Measurements from ENCODE around the gene DHH. TPM values are rescaled to one million over a fixed set of nuclear protein-coding genes. Genes with fewer than 3 reads are reported as not detected.
A peak's percentile ranks its signal among the peaks of the same experiment; 100 is the strongest.

Gene DHH
- total RNA-seq, 1 experiment from 2014 or later, result 0.06 TPM

DNA sequence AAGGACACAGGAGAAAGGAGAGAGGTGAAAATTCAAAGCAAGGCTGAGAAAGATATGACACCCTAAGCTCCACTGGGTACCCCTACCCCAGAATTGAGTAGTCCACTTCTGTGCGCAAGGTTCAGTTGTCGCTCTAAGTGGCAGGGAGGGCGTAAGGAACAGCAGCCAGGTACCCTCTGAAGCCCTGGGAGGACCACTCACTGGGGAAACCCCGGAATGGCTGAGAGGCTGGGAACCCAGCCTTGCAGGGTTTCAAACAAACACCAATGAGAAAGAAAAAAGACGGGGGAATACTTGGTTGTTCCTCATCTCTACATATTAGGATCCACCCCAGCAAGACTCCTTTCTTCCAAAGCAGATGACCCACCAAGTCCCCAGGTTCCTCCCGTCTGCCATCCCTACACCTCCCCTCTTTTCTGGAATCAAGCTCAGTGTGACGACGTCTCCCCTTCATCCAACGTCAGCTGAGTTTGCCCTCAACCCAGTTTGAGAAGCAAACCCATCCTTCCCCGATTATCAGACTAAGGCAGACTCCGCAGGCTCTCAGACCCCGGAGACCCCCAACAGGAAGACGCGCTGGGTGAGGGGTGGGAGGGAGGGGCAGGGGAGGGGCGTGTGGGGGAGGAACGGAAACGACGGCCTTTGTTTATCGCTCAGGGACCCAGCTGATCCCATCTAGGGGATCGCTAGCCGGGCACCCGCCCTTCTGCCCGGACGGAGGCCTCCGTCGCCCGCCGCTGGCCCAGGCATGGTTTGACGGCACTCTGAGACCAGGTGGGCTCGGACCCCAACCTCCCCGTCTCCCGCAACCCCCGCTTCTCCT is 15.3 kb upstream of the DHH start:
- DNase-seq (ENCODE audit: low read depth), result no peak

DNA sequence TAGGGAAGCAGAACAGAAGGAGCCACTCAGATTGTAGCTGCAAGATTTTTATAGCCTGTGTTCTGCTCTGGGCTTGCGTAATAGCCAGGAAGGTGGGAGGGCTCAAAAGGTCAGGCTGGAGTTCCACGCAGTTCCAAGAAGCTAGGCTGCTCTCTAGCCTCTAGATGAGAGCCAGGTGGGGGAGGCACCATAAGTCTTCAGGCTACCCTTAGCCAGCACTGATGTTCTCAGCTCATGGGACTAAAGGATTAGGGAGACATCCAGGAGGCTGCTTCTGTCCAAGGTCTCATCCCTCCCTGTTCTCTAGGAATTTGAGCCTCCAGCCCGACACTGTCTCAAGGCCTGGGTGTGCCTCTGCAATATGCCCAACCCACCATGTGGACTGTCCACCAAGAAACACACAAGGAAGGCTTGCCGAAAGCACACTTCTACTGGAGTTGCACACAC is 14.4 kb upstream of the DHH start:
- DNase-seq (ENCODE audit: low read depth), result no peak

DNA sequence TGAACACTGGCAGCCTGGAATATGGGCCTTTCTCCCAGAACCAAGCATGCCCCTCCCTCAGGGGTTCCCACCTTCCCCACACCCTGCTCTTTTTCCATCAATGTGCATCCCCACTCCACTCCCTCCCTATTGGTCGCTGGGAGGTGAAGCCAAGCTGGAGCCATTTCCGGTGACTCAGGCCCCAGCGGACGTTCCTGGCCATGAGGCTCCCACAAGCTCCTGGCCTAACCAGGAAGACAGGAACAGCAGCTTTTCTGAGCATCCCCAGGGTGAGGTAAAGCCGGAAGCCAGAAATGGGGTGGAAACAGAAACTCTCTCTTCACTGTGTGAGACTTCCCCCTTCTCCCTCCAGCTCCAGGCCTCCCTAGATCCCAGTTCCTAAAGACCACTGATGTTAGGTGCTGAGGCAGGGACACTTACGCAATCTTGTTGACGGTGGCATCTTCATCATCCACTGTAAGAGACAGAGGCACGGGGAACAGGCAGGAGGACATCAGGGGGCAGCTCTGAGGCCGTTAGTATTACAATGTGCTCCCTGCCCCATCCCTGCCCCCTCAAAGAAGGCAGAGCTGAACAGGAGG is 11.0 kb upstream of the DHH start:
- no peak for DNase-seq (ENCODE audit: low read depth)

DNA sequence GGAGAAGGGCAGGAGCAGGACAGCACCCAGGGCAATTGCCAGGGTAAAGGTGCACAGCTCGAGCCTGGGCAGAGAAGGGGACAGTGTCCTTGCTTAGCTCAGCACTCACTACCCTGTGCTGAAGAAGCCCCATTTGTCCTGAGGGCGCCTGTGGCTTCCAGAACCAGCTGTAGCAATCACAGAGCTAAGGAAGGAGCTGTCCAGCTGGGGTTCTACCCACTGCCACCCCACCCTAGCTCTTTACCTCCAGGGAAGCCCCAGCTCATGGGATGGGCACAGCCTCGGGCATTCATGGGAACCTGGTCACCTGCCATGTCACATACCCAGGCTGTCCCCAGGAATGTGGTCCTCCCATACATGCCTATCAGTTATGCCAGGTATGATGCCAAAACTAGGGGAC is 10.2 kb upstream of the DHH start:
- DNase-seq (ENCODE audit: low read depth), result no peak

DNA sequence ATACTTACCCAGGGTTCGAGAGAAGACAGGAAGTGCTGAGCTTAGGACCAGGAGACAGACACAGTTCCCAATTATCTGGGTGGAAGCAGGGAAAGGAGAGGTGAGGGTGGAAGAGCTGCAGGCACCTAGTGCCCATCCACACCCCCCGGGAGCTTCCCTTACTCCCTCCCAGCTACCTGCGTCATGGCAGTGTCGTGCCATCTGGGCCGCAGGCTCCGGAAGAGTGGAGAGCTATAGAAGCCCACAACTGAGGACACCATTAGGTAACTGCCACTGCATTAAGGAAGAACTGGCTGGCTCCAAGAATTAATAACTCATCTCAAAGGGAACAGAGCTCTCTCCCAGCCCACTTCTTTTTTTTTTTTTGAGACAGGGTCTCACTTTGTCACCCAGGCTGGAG is 5.8 kb upstream of the DHH start:
- DNase-seq (ENCODE audit: low read depth), result no peak

DNA sequence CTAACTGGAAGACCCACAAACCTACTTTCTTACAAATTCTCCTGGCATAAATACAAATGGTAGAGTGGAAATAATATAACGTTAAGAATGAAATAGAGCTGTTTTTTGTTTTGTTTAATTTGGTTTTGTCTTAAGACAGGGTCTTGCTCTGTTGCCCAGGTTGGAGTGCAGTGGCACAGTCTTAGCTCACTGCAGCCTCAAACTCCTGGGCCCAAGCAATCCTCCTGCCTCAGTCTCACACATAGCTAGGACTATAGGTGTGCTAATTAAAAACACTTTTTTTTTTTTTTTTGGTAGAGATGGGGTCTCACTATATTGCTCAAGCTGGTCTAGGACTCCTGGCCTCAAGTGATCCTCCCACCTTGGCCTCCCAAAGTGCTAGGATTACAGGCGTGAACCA is 4.1 kb upstream of the DHH start:
- no peak for DNase-seq (ENCODE audit: low read depth)

DNA sequence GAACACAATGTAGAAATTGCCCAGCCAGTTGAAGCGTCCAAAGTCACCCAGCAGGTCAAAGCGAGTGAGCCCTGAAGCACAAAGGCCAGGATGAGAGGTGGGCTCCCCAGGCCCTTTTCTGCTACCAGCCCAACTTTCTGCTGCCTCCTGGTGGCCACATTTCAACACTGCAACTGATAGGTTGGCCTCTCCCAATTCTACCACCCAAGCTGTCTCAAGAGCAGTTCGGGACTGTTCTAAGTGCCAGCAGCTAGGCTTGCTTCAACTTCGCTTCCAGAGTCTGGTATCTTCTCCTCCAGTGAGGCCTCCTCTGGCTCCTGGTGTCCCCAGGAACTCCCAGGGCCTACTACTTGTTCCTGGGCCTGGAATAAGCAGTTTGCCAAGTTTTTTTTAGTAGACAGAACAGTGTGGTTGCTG is 3.4 kb upstream of the DHH start:
- DNase-seq (ENCODE audit: low read depth), result no peak

DNA sequence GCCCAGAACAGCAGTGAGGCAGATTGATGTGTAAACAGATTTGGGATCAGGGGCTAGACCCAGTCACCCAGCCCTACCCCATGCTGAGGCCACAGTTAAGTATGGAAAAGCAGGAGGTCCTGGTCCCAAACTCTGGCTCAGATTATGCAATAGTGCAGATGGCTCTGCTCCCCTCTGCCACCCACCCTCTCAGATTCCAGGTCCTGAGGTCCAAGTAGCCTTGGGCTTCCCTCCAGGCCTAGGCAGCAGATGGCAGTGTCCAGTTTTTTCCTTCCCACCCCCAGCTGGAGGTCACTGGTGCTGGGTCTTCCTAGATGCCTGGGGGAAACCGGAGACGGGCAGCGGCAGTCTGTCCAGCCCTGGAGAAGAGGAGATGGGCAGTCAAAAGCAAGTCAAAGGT is 2.8 kb upstream of the DHH start:
- DNase-seq (ENCODE audit: low read depth), result no peak

DNA sequence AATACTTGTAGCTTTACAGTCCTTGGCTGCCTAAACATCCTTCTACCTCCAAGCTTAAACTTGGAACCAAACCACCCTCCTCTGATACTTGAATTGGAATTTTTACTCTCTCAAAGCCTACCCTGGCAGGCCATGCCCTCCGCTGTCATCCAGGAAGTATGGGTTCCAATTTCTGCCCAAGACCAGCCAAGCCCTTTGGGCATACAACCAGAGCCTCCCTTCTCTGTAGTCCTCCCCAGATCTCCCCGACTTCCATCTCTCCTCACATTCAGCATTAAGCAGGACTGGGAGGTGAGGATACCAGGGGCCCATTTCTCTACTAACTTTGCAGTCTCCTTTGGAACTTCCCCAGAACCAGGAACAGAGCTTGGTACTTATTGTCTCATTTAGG is 369 bp upstream of the DHH start:
- no peak for DNase-seq (ENCODE audit: low read depth)

DNA sequence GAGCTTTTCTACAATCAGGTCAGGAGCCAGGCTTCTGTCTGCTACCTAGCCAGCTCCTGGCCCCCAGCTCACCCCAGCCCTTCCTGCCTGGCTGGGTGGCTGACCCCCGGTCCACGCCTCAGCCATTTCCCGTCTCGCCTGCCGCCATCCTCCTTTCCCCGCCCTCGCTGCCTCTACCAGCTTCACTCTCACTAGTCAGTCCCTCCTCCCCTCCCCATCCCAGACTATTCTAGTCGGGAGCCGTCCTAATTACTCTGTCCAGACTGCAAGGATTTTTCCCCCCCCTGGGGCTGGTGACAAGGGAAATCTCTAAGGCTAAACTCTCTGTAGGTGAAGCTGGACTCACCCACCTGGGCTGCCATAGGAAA is 825 bp downstream of the DHH start:
- DNase-seq (ENCODE audit: low read depth), result no peak

DNA sequence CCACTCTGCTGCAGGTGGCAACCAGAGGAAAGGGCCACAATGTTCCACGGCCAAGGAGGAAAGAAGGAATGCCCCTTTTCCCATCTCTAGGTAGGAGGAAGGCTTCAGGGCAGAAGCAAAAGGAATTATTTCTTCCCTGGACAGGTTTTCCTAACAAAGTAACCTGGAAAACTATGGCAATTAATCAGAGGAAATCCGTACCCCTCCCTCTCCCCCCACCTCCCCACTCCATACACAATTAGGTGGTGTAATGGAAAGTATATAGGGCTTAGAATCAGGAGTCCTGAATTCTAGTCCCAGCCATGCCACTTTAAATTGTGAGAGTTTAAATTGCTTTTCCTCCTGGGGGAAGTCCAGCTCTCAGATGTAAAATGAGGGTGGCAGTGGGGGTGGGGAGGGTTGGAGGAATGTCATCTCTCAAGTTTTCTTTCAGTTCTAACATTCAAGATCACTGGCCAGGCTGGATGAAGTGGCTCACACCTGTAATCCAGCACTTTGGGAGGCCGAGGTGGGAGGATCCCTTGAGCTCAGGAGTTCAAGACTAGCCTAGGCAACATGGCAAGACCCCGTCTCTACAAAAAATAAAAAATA is 1.7 kb downstream of the DHH start:
- no peak for DNase-seq (ENCODE audit: low read depth)

DNA sequence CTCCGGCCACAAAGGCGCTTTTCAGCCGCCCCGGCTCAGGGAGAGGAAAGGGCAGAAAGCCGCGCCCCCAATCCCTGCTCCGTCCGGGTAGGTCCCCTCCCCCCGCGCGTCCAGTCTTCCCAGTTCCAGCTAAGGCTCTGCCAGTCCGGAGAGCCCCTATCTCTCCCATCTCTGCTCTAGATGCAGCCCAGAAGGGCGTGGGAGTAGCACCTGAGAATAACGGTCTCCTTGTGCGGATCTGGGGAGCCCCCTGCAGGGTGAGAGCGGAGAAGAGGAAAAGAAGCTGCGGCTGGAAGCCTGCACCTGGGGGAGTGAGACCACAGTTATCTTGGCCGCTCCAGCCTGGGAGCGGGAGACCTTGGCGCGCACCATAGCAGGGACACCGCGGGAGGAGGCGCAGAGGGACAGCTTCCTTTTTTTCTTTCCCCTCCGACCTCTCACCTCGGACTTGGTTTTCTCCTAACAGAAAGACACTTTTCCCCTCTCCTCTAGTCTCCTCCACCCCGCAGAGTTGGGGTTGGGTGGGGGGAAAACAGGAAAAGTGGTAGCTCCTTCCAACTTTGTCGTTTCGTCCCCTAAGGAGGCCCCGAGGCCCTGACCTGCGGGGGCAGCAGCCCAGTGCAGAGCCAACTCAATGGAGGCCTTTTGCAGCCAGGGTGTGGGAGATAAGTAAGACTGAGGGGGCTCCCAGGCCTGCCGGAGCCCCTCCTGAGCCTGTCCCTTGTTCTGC is 2.4 kb downstream of the DHH start:
- DNase-seq (ENCODE audit: low read depth), result no peak

DNA sequence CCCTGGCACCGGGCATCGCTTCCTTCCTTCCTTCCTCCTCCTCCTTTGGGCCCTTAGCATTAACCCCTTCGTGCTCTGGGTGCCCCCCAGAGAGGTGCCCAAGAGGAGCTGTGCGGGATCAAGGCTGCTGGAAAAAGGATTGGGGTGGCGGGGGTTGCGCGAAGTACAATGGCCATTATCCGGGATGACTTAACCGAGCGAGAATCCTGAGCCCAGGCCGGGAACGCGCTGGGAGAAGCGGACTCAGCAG is 2.8 kb downstream of the DHH start:
- DNase-seq (ENCODE audit: low read depth), result no peak

DNA sequence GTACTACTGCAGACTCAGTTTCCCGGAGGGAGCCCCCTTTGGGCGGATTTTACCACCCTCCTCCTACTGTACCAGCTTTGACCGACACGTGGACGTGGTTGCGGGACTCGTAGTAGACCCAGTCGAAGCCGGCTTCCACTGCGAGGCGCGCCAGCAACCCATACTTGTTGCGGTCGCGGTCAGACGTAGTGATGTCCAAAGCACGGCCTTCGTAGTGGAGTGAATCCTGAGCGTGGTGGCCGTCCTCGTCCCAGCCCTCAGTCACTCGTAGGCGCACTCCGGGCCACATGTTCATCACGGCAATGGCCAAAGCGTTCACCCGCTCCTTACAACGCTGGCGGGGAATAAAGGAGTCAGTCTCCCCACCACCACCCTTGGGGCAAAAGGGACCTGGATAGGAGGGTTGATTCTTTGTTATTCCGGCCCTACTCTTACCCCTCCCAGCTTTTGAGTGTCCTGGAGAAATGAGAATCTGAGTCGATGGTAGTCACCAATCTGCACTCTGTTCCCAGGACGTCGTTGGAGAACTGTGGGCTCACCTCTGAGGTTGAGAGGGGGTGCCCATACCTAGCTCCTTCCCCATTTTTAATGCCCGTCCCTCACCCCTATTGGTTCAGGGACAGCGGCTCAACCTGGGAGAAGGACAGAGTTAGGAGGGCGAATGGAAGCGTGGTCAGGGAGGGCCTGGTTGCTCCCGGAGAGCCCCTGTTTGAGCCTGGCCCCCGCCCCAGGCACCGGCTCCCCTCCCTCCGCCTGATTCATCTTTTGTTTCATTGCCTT is 3.4 kb downstream of the DHH start:
- no peak for DNase-seq (ENCODE audit: low read depth)

DNA sequence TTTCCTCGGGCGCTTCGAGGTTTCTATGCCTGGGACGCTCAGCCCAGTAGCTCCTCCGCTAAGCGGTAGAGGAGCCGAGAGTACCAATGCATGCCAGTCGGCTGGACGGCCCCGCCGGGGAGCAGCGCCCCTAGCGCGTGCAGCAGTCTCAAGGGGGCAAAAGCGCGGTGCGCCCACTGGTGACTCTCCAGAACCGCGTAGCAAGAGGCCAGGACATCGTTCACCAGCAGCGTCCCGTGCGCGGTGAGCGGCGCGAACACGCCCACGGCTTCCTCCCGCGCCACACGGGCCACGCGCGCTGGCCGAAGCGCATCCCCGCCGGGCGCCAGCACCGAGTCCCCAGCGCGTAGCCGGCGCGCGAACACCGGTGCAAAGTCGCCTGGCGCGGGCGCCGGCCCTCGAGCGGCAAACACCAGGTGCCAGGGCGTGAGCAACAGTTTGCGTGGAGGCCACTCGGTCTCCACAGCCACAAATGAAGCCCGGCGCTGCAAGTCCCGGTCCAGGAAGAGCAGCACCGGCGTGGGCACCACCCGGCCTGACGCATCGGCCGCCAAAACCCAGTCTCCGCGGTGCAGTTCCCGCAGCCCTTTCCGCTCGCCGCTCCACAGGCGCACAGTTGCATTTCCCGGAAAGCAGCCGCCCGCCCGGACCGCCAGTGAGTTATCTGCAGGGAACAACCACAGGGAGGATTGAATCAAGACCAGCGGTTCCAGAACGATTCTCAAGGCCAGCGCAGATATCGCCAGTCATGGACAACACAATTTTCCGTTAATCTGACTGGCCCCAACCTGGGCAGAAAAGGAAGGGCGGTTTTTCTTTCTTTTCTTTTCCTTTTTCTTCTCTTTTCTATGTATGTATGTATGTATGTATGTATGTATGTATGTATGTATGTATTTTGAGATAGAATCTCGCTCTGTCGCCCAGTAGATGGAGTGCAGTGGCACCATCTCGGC is 4.5 kb downstream of the DHH start:
- no peak for DNase-seq (ENCODE audit: low read depth)

DNA sequence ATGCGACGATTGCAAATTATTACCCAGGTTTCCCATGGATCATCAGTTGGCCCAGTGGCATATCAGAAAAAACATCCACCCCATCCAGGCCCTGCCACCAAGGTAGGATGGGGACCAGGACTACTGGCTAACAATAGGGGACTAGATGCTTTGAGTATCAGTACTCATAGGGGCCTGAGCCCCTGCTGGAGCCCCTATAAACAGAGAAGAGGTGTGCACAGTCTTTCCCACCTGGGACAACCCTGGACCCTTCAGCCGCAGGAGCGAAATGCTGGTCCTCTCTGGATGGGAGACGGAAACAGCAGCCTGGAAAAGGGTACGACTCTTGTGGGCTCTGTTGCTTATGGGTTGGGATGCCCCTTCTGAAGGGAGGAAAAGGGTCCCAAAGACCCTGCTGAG is 5.7 kb downstream of the DHH start:
- no peak for DNase-seq (ENCODE audit: low read depth)

DNA sequence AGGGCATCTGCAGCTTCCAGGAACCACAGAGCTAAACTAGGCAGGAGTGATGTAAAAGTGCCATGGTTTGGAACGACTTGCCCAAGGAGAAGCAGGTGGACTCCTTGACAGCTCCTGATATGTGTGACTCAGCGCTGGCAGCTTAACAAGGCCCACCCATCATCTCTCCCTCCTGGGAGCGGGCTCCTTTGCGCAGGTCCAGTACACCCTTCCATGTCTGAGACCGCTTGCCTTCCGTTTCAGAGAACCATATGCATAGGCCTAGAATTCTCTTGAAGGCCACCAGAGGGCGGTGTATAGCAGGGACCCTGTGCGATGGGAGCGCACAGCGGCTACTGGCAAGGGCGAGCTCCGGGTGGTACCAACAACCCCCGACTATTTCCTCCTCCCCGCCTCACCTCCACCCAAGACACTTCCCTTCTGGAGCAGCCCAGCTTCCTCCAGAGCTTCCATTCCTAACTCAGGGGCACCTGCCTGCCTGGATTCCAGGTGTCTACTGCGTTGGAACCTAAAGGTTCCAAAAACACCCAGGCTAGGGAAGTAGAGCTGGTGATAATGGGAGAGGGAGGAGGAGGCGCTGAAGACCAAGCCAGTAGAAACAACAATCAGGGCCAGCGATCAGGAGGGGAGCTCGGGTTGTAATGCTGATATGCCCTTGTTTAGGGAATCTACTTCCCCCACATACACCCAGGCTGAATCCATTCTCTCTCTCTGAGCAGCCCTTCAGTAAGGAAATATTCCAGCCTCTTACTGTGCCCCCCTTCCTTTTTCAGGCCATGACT is 6.3 kb downstream of the DHH start:
- peak; percentile 93 for DNase-seq (ENCODE audit: low read depth)

DNA sequence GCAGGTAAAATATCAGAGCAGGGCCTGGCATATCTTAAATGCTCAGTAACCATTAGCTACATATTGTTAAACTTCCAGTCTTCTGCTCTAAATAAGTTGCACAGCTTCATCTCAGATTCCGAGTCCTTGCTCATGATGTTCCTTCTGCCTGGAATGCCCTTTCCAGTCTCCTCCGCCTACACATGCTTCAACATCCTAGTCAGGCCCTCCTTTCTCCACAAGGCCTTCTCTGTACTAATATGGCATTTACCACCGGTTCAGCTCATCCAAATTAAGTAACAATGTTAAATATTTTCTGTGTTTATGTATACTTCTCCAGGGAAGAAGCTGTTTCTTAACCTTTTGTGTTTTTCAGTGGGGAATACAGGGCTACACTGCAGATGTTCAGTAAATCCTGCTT is 8.5 kb downstream of the DHH start:
- no peak for DNase-seq (ENCODE audit: low read depth)

DNA sequence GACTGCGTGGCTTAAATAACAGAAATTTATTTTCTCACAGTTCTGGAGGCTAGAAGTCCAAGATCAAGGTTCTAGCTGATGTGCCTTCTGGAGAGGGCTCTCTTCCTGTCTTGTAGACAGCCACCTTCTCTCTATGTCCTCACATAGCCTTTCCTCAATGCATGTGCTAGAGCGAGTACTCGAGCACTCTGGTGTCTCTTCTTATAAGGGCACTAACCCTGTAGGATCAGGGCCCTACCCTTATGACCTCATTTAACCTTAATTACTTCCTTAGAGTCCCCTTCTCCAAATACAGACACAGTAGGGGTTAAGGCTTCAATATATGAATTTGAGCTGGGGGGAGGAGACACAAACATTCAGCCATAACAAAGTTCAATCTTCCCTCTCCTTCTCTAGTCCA is 10.2 kb downstream of the DHH start:
- no peak for DNase-seq (ENCODE audit: low read depth)

DNA sequence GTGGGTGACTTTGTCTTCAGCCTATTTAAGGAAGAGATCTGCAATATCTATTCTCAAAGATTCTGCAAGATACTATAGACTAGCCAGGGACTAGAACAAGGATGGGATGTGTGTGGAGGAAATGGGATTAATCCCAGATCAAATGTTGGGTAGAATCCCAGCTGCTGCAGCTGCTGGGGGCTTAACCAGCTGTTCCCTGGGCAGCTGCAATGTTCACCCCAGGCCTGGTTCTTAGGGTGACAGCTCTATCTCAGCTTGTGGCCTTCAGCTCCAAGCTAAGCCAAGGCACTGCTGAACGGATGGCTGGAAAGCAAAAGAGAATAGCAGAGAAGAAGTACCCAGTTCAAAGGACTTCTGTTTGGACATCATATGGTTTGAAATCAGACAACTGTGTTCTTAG is 14.8 kb downstream of the DHH start:
- peak; percentile 90 for DNase-seq (ENCODE audit: low read depth)

All from LHCN-M2 (cell line).